ENCODE measurements around the gene CDH4.

GRCh38 chr20:61371501-61372136 lies 119.6 kb downstream of the CDH4 start:
- TF ChIP-seq CTCF (IDR thresholded peaks at IDR 0.05; ENCODE audit: borderline replicate concordance, extremely low read depth, low read length, poor library complexity, severe bottlenecking) = no peak
- TF ChIP-seq EZH2 (IDR thresholded peaks at IDR 0.05; ENCODE audit: borderline replicate concordance, low read depth, low read length, severe bottlenecking) = no peak
